HG03175 (cell line): ENCODE results near the gene CKAP5.

Experiments used
- ATAC-seq: cut with Tn5 transposase; IDR thresholded peaks from one replicate; pipeline ENCODE4 v1.9.1; 2021; ENCODE audit warnings: mild to moderate bottlenecking, moderate library complexity; ENCODE audit not compliant: unreplicated experiment

CKAP5 gene

DNA sequence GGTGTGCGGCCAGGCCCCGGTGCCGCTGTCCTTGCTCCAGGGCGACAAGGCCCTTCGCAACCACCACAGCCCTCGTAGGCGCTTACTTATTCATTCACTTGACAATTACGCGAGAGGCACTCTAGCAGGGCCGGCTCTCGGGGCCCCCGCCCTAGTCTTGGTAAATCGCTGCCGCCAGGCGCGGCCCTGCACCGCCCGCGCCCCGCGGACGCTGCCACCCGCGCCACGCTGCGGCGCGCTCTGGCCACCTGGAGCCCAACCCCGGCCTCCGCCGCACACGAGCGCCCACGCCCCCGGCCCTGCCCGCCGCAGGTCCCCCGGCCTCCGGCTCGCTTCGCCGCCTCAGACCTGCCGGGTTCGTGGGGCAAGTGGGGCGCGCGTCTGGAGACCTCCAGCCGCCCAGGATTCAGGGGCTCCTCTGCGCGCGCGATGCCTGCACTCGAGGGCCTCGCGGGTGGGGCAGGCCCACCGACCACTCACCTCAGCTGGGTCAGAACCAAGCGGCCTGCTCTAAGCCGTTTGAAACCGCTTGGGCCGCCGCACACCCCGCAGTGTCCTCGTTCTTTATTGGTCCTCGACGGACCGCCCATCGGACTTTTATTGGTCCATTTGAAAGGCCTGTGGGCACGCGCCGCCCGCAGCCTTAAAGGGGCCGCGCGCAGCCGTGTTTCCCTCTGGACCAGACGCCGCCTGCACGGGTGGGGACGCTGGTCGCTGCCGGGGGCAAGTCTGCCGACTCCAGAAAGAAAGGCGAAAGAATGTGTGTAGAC lies at the start of gene CKAP5:
TSS of gene CKAP5 (minus strand) at position 541 of the 770 bp plus-strand sequence. CDS start 25,049 bp downstream, outside the sequence.
- peak; percentile 95 for ATAC-seq

DNA sequence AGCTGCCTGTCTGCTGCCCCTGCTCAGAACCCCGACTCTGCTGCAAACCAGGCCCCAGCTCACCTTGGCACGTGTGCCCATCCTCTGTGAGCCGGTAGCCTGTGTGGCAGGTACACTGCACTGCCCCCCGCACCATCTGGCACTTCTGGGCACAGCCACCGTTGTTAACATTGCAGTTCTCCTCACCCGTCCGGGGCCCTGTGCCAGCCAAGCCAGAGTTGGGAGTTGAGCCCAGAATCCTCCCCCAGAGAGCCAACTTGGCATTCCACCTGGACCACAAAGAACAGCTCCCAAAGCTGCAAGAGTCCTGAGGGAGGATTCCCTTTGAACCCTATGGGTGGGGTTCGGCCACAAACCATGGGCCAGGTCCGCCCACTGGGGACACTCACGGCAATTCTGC lies 49.7 kb upstream of the CKAP5 start:
- ATAC-seq, result no peak

DNA sequence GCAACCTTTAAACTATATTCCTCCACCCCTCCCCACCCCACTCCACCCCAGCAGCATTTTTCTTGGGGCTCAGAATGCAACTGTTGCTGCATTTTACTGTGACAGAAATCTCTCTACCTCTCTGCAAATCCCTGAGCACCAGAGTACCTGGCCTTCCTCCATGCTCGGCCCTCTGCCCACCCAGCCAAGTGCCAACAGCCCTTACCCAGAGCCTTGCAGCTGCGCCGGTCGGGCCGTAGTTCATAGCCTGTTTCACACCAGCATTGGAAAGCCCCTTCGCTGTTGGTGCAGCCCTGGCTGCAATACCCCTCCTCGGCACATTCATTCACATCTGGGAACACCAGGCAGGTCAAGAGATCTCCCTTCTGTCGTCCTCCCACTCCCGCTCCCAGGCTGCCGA lies 48.9 kb upstream of the CKAP5 start:
- no peak for ATAC-seq

DNA sequence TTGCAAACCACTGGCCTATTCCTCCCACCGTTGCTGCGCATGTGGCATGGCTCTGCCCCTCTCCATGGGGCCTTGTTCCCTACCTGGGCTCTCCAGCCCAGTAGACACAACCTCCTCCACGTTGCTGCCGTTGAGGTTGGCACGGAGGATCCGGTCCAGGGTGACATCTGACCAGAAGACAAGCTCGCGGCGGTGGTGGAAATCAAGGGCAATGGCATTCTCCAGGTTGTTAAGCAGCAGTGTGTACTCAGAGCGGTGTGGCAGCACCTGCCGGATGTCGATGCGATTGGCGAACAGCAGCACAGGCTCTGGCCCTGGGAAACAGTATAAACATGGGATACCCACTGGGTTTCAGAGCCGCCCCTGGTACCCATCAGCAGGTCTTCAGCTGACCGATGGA lies 48.4 kb upstream of the CKAP5 start:
- ATAC-seq, result no peak

DNA sequence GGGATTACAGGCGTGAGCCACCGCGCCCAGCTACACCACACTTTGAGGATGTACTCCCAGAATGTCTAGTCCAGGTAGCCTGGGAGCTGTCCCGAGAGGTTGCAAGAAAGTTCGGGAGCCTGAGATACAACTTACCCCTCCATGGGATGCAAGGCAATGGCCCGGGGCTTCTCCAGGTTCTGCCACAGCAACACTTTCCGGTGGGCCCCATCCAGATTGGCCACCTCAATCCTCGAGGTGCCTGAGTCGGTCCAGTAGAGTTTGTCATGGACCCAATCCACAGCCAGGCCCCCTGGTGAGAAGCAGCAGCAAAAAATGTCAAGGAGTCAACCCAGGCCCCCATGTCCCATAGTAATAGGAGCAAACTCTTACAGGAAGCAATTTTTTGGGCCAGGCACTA lies 46.8 kb upstream of the CKAP5 start:
- no peak for ATAC-seq

DNA sequence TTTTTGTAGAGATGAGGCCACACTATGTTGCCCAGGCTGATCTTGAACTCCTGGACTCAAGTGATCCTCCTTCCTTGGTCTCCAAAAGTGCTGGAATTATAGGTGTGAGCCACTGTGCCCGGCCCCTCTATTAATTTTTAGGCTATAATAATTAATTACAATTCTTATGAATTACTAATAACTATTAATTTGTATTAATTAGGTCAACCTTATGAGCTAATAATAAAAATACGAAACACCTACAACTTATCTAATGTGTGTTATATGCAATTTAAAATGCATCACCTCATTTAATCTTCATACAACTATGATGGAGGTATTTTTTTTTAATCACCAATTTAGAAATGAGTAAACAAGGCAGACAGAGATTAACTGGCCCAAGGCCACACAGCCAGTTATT lies 46.0 kb upstream of the CKAP5 start:
- no peak for ATAC-seq

DNA sequence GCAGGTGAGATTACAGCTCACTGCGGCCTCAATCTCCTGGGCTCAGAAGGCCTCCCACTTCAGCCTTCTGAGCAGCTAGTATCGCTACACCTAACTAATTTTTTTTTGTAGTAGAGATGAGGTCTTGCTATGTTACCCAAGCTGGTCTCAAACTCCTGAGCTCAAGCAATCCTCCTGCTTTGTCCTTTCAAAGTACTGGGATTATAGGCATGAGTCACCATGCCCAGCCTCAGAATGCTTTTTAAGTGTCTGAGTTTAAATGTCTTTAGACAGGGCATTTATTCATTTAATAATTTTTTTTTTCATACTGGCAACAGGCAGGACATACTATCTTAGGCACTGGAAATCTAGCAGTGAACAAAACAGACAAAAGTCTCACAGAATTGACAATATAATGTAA lies 44.6 kb upstream of the CKAP5 start:
- ATAC-seq, result no peak

DNA sequence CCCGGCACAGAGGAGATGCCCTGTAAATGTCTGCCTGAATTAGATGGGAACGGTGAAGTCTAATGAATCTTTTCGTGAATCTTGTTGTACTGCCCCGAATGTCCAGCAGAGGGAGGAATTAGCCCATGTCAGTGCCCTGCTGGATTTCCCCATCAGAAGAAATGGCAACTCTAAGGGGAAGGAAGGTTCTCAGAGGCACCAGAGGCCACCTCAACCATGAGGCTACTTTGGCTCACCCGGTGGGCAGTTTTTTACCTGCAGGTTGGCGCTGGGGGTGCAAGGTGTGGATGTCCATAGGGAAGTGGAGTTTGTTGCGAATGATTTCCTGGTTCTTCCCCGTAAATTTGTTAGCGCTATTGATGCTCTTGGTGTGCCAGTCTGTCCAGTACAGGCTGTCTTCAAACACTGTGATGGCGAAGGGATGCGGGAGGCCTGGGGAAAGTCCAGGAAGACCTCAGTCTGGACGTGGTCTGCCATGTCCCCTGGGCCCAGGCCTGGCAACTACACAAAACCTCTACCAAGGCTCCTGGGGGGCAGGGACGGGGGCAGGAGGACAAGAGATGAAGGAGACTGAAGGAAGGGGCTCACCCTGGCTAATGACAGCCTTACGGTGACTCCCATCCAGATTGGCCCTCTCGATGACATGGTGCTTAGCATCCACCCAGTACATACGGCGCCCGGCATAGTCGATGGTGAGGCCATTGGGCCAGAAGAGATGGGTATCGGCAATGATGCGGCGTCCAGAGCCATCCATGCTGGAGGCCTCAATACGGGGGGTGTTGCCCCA lies 43.8 kb upstream of the CKAP5 start:
- ATAC-seq, result no peak

DNA sequence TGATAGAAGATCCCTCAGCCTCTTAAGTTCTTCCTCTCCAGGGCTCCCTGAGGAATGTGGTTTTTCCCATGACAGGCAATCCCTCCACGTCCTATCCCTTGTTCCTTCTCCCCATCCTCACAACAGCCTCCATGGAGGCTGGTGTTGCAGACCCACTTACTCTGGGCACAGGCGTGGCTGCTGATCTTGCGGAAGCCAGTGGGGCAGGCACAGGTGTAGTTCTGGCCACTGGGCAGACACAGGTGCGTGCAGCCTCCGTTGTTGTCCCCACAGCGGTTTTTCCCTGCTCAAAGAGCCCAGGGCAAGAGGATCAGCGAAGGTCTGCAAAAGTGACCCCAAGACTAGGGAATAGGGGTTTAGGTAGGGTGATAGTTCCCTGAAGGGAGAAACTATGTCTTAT lies 43.2 kb upstream of the CKAP5 start:
- no peak for ATAC-seq

DNA sequence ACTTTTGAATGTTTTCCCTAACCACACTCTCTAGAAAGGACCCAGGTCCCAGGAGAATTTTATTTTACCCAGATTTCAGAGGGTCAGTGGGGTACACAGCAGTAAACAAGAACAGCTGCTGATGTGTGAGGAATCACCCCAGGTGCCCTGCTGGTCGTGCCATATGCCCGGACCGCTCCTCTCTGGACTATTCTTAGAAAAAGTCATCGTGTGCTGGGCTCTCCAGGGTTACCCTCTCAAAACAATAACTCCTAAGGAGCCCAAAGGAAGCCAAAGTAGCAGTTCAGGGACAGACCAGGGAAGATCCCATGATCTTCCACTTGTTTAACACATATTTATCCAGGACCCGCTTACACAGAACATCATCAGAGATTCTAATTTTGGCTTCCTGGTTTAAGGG lies 42.6 kb upstream of the CKAP5 start:
- no peak for ATAC-seq

DNA sequence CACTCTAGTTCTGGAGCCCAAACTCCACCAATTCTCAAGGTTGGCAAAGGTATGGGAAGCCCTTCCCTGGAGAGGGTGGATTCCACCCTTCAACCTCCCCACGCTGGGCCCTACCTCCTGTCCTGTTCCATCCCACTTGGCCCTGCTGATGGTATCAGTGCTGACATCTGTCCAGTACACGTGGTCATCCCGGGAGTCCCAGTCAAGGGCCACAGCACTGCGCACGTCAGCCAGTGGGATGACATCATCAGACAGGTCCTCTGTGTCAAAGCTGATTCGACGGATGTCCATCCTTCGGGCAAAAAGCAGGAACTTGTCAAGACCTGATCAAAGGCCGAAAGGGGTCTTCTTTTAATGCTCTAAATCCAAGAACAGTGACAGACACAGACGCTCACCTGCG lies 40.1 kb upstream of the CKAP5 start:
- ATAC-seq, result no peak

DNA sequence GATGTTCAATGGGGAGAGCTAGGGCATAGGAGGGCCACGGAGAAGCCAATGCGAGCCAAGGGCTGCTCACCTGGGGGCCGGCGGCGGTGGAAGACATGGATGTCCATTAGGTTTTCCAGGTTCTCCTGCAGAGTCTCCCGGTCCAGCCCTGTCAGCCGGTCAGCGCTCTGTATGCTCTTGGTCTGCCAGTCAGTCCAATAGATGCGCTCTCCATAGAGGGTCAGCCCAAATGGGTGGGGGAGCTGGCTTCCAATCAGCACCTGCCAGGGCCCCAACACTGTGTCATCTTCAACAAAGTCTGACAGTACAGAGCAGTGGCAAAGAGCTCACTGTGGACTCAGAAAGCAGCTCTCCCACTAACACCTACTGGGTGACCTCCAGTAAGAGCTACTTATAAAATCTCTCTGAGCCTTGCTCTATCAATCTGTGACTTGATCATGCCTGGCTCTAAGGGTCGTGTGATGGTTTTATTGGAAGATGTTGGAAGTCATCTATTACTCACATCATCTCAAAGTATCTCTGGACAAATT lies 33.0 kb upstream of the CKAP5 start:
- ATAC-seq, result no peak

DNA sequence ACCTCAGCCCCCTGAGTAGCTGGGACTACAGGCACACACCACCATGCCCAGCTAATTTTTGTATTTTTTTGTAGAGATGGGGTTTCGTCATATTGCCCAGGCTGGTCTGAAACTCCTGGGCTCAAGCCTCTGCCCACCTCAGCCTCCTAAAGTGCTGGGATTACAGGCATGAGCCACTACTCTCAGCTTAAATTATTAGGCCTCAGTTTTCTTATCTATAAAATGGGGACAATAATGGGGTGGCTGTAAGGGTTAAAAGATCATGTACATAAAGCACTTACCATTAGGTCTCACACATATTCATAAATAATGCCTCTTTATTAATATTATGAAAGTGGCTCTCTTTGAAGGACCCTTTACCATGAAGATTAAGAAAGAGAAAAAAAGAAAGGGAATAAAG lies 31.5 kb upstream of the CKAP5 start:
- no peak for ATAC-seq

DNA sequence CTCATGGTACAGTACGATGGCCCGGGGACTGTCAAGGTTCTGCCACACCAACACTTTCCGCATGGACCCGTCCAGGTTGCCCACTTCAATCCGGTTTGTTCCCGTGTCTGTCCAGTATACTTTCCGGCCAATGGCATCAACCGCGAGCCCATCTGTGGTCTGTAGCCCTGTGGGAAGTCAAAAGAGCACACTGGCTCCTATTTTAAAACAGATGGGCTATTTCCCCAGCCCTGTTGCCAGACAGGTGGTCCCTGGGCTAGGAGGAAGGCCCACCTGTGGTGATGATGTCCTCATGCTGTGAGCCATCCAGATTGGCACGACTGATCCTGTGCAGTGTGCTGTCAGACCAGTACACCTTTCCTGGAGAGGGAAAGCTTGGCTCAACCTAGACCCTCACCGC lies 30.4 kb upstream of the CKAP5 start:
- ATAC-seq, result no peak

DNA sequence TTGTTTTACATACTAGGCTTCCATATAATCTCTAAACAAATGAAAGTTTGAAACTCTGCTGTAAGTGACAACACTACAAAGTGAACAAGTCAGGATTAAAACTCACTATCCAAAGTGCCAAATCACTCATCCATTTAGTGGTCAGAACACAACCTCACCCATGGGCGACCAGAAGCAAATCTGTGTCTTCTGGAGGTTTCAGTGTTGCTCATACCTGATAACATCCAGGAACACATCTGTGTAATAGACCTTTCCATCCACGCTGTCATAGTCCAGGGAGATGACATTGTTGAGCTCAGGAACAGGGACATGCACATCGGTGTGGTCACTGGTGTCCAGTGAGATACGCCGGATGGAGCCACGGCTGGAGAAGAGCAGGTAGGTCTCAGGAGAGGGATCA lies 28.5 kb upstream of the CKAP5 start:
- no peak for ATAC-seq

DNA sequence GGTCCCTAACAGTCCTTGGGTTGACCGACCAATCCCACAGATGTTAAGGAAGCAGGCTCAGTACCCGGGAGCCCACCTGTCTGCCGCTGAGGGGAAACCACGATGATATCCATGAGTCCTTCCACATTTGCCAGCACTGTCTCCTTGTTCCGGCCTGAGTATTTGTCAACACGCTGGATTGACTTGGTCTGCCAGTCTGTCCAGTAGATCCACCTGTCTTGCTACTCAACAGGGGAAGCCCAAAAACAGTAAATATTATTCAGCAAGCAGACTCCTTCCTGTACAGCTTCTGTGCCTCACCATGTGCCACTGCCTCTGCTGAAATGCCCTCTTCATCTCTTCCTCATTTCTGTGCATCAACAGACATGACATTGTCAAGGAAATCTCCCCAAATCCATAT lies 22.8 kb upstream of the CKAP5 start:
- ATAC-seq, result no peak

DNA sequence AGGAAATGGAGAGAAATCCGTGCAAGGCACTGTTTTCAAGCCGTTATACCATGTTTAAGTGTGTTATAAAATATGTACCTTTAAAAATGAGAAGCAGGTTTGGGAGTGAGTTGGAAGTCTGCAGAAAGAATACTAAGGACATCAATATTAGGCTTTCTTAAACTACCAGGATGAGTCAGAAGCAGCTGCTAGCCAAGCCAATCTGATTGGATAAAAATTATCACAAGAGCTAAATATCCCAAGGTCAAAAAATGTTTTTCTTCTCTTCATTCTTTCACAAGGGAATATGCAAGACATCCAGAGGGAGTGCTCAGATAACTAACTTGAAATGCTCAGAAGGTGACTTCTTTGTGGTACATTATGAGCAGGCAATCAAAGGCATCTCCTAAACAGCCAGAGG lies 19.3 kb upstream of the CKAP5 start:
- no peak for ATAC-seq

DNA sequence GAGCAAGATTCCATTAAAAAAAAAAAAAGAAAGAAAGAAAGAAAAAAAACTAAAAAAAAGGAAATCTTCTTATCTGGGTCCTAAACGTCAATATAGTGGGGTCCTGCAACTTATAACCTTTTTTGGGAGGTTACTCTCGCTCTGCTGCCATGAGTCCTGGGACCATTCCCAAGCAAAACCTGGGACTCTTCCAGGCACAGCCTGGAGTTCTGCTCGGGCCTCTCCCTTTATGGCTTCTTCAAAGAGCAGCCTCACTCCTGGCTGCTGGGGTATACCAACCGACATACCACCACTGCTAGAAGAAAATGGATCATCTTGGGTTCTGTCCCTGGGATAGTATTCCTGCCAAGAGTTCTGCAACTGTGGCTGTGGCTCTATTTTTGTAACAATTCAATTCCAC lies 14.1 kb upstream of the CKAP5 start:
- no peak for ATAC-seq

DNA sequence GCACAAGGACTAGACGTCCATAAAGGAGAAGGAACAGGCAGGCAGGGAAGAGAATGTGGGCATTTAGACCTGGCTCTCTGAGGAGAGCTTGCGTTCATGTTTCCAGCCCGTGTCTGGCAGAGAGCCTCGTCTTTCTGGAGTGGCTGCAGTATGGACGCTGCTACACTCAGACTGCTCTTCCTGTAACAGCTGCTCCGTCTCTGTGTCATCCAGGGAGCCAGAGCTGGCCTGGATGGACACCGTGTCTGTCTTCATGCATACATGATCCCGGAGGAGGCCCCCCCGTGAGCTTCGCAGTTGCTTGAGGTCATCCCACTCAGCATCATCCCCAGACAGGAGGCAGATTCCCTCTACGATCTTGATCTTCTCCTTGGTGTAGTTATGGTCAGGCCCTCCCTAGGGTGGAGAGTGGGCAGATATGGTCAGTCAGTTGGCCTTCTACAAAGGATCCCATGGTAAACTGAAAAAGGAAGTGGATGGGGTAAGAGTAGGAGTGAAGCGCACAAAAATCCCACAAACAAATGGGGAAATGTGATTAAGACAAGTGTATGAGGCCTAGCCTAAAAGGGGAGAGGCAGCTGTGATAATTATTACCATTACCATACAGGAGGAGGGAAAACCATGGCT lies 13.0 kb upstream of the CKAP5 start:
- ATAC-seq, result no peak

DNA sequence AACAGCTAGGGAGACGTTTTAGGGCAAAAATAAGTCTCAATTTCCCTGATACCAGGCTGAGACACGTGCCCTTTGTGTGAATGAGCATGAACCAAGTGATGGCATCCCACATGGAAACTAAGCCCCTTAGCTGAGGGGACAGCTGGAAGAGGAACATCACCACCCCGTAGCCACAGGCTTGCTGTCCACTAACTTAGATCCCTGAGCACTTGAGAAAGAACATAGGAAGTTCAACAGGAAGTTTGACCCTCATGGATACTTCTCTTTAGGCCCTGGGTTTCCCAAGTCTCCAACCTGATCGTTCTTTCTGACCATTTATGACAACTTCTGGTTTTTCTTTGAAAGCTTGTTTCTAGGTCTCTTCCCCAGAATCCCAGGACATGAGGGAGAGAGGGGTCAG lies 11.6 kb upstream of the CKAP5 start:
- no peak for ATAC-seq

DNA sequence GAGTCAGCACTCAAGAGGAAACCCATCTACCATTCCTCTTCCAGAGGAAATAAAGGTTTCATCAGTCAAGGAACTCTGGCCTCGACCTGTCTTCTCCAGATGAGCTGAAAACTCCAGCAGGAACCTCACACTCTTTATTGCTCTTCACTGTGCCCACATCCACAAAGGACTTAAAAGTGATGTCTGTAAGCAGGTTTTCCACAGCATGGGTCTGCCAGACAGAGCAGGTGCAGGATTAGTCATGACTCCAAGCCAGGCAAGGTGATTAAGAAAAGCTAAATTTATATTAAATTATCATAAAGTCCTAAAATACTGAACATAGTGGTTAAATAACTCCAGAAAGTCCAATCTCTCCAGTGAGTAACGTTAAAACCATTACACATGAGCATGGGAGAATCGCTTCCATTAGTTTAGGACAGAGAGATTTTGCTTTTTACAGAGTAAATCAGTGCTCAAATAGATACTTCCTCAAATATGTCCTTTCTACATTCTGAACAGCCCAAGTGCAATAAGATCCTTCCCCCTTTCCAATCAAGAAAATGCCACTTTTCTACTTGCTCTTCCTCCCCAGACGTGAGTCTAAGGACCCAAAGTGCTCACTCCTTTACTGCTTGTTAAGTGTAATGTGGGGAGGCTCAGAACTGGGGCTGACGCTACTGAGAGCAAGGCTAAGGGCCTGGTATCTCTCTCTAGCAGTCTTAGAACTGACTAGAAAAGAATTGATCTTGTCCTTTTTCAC lies 10.7 kb upstream of the CKAP5 start:
- no peak for ATAC-seq
